IMR-90 (cell line): ENCODE data around the gene ST7.

Experiments used
- CTCF ChIP-seq: conservative IDR thresholded peaks from 2 replicates; pipeline ENCODE4 v1.5.1; 2012; ENCODE audit warnings: mild to moderate bottlenecking, low read depth, low read length, improper control_type of control experiment
- FOS ChIP-seq: fragments of 150-350 bp; IDR thresholded peaks from 2 replicates; pipeline ENCODE4 v1.6.1; 2016; ENCODE audit warnings: low read depth, low read length
- MXI1 ChIP-seq: IDR thresholded peaks from 2 replicates; pipeline ENCODE4 v1.6.1; 2012; ENCODE audit warnings: low read depth, mild to moderate bottlenecking, low read length, moderate library complexity, borderline replicate concordance
- POLR2A ChIP-seq: IDR thresholded peaks from 2 replicates; pipeline ENCODE4 v1.6.1; 2012; ENCODE audit warnings: mild to moderate bottlenecking, low read depth, low read length
- RAD21 ChIP-seq: IDR thresholded peaks from 2 replicates; pipeline ENCODE4 v1.6.1; 2012; ENCODE audit warnings: low read length, improper control_type of control experiment
- SMC3 ChIP-seq: fragments of 150-350 bp; IDR thresholded peaks from 2 replicates; pipeline ENCODE4 v1.6.1; 2016; ENCODE audit warnings: low read depth, mild to moderate bottlenecking, antibody characterized with exemption, low read length, moderate library complexity

- TF ChIP-seq POLR2A: no peak
- no peak for TF ChIP-seq SMC3
- TF ChIP-seq CTCF: no peak
- peak; percentile 94 for TF ChIP-seq FOS
- TF ChIP-seq MXI1: no peak
- no peak; the same call in 1 of the 2 replicates for TF ChIP-seq RAD21
Measured at GRCh38 chr7:117098457-117098856, 145.2 kb downstream of the ST7 start.
